K562 treated with DMSO at 1 percent for 12 hours (cell line): ENCODE measurements around the gene GNG5. TPM values are rescaled to one million over a fixed set of nuclear protein-coding genes. Genes with fewer than 3 reads are reported as not detected.

Experiments used
- total RNA-seq: library from RNA; unstranded; fragments of 300-600 nt; gene quantifications from 2 replicates; pipeline ENCODE4 v1.2.3, GENCODE V29; 2022; ENCODE audit not compliant: insufficient read depth

The GNG5 gene
- total RNA-seq, result 179 and 244 TPM in 2 replicates

DNA sequence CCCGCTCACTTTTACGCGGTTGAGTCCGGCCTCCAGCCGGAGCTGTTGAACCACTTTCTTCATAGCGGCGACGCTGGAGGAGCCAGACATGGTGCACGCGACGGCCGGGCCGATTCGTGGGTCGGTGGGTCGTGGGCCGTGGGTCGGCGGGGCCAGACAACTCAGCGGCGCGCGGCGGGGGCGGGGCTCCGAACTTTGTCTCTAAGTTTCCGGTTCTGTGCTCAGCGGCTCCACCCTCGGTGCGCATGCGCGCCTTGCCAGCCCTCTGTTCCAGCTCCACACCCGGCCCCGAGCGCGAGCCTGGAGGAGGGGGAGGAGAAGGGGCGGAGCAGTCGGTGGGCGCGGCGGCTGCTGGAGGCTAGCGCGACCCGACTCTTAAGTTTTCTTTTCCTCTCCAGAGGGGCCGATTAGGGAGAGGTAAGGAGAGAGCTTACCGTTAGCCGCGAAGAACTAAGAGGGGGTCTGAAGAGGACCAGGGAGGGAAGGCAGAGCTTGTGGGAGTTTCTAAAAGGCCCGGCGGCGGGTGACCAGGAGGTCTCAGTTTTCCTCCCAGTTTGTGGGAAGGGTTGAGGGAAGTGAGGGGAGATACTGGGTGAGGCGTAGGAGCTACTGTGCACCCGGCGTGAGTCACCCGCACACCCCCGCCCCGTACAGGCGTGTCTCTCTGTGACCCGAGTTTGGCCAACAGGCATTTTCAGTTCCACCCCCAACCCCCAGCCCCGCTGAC is at the start of gene GNG5, which contains the start of gene SPATA1:
Gene GNG5, minus strand, starts transcription at position 580 of the 727 bp plus-strand sequence. Its CDS starts 490 bp downstream, at position 90.
Gene SPATA1, plus strand, starts transcription at position 385 of the 727 bp plus-strand sequence. CDS start 9,974 bp downstream, outside the sequence.

GRCh38 chr1:84478876-84479868 is 27.2 kb downstream of the GNG5 start, which contains the start of gene RPF1:
Gene RPF1 (plus strand): TSS chr1:84479266. CDS start chr1:84479282, 16 bp downstream.

Other genes starting within 250 kb of the GNG5 start
- 0.86 TPM in 1 of 2 replicates, not detected in the other for gene SAMD13, start 204.9 kb downstream of the GNG5 start, total RNA-seq
- gene DNASE2B, start 108.1 kb downstream of the GNG5 start, total RNA-seq, result not detected in 2 replicates
- 37.5 and 53.3 TPM in 2 replicates for gene RPF1, start 27.3 kb downstream of the GNG5 start, total RNA-seq
- gene SPATA1, start 195 bp downstream of the GNG5 start, total RNA-seq, result not detected in 2 replicates
- gene CTBS, start 67.9 kb upstream of the GNG5 start, total RNA-seq, result 6.4 and 14.4 TPM in 2 replicates
- 14.4 and 38.3 TPM in 2 replicates for gene SSX2IP, start 183.9 kb upstream of the GNG5 start, total RNA-seq